Type B pancreatic cell (in vitro differentiated cells): ENCODE measurements around the gene CTBP2. TPM values are rescaled to one million over a fixed set of nuclear protein-coding genes. Genes with fewer than 3 reads are reported as not detected.

ENCODE experiments used
- DNase-seq: peaks from one replicate; pipeline ENCODE4 v3.0.0; 2021; ENCODE audit warnings: mixed read lengths; ENCODE audit not compliant: unreplicated experiment; ENCODE audit errors: extremely low spot score
- H3K27ac Mint-ChIP-seq: 2 replicates; pipeline ENCODE4 v1.8.0; 2021; ENCODE audit warnings: mild to moderate bottlenecking, mixed read lengths
- H3K27me3 Mint-ChIP-seq: 2 replicates; pipeline ENCODE4 v1.8.0; 2021; ENCODE audit warnings: mixed read lengths
- H3K36me3 Mint-ChIP-seq: 2 replicates; pipeline ENCODE4 v1.8.0; 2021; ENCODE audit warnings: mixed read lengths
- H3K4me1 Mint-ChIP-seq: one replicate; pipeline ENCODE4 v1.8.0; 2021; ENCODE audit warnings: mixed read lengths; ENCODE audit not compliant: unreplicated experiment
- H3K4me3 Mint-ChIP-seq: 2 replicates; pipeline ENCODE4 v1.8.0; 2021; ENCODE audit warnings: mild to moderate bottlenecking, mixed read lengths
- H3K9me3 Mint-ChIP-seq: 2 replicates; pipeline ENCODE4 v1.8.0; 2021; ENCODE audit warnings: mixed read lengths
- CTCF ChIP-seq: fragments of 200-600 bp; sonication (generic); conservative IDR thresholded peaks from 2 replicates; pipeline ENCODE4 v1.5.0; 2021; ENCODE audit warnings: antibody characterized with exemption, mild to moderate bottlenecking
- total RNA-seq: library from RNA; stranded (reverse); gene quantifications from 2 replicates; pipeline ENCODE4 v1.2.1, GENCODE V29; 2021; ENCODE audit warnings: low replicate concordance

The CTBP2 gene
- total RNA-seq, 1 donor from 2014 or later, result 113 TPM

GRCh38 chr10:125199270-125199669 is 38.9 kb upstream of the CTBP2 start:
- Mint-ChIP-seq H3K4me1 (no peaks in the 10 kb centered on the region), H3K36me3 (no peaks in the 10 kb centered on the region), H3K4me3 (no peak overlapping the region), H3K27me3 (peaks cover 2% of the 10 kb centered on the region), H3K9me3 (no peaks in the 10 kb centered on the region), H3K27ac (no peak overlapping the region)
- TF ChIP-seq CTCF, result no peak
- DNase-seq, result no peak

GRCh38 chr10:125194814-125195213 is 34.5 kb upstream of the CTBP2 start:
- Mint-ChIP-seq H3K27me3 (no peaks in the 10 kb centered on the region), H3K27ac (no peak overlapping the region), H3K36me3 (no peaks in the 10 kb centered on the region), H3K4me1 (peaks cover 3% of the 10 kb centered on the region), H3K9me3 (no peaks in the 10 kb centered on the region), H3K4me3 (no peak overlapping the region)
- TF ChIP-seq CTCF, result no peak
- DNase-seq, result no peak

- Mint-ChIP-seq H3K9me3 (no peaks in the 10 kb centered on the region), H3K27me3 (peaks cover 2% of the 10 kb centered on the region), H3K36me3 (no peaks in the 10 kb centered on the region), H3K4me3 (no peak overlapping the region), H3K27ac (no peak overlapping the region), H3K4me1 (peaks cover 4% of the 10 kb centered on the region)
- TF ChIP-seq CTCF, result no peak
- DNase-seq, result no peak
Observed at GRCh38 chr10:125193306-125193877, 33.0 kb upstream of the CTBP2 start.

- Mint-ChIP-seq H3K36me3 (no peaks in the 10 kb centered on the region), H3K4me3 (no peak overlapping the region), H3K27me3 (peaks cover 2% of the 10 kb centered on the region), H3K4me1 (peaks cover 4% of the 10 kb centered on the region), H3K27ac (no peak overlapping the region), H3K9me3 (no peaks in the 10 kb centered on the region)
- no peak for TF ChIP-seq CTCF
- DNase-seq, result no peak
Observed at GRCh38 chr10:125192620-125193019, 32.3 kb upstream of the CTBP2 start.

GRCh38 chr10:125192005-125192404 is 31.6 kb upstream of the CTBP2 start:
- Mint-ChIP-seq H3K36me3 (no peaks in the 10 kb centered on the region), H3K27me3 (peaks cover 6% of the 10 kb centered on the region), H3K27ac (no peak overlapping the region), H3K4me1 (peaks cover 4% of the 10 kb centered on the region), H3K4me3 (no peak overlapping the region), H3K9me3 (no peaks in the 10 kb centered on the region)
- no peak for TF ChIP-seq CTCF
- no peak for DNase-seq

- Mint-ChIP-seq H3K36me3 (no peaks in the 10 kb centered on the region), H3K4me3 (no peak overlapping the region), H3K9me3 (no peaks in the 10 kb centered on the region), H3K4me1 (peaks cover 4% of the 10 kb centered on the region), H3K27ac (no peak overlapping the region), H3K27me3 (peaks cover 6% of the 10 kb centered on the region)
- no peak for DNase-seq
- TF ChIP-seq CTCF, result no peak
Observed at GRCh38 chr10:125190946-125191345, 30.6 kb upstream of the CTBP2 start.
